GM18526 (cell line): ENCODE results near the gene GNB1.

ENCODE experiments used
- POLR2A ChIP-seq: IDR thresholded peaks from 3 replicates; pipeline ENCODE4 v1.6.1; 2011; ENCODE audit not compliant: insufficient read length; ENCODE audit errors: extremely low read depth

The GNB1 gene

DNA sequence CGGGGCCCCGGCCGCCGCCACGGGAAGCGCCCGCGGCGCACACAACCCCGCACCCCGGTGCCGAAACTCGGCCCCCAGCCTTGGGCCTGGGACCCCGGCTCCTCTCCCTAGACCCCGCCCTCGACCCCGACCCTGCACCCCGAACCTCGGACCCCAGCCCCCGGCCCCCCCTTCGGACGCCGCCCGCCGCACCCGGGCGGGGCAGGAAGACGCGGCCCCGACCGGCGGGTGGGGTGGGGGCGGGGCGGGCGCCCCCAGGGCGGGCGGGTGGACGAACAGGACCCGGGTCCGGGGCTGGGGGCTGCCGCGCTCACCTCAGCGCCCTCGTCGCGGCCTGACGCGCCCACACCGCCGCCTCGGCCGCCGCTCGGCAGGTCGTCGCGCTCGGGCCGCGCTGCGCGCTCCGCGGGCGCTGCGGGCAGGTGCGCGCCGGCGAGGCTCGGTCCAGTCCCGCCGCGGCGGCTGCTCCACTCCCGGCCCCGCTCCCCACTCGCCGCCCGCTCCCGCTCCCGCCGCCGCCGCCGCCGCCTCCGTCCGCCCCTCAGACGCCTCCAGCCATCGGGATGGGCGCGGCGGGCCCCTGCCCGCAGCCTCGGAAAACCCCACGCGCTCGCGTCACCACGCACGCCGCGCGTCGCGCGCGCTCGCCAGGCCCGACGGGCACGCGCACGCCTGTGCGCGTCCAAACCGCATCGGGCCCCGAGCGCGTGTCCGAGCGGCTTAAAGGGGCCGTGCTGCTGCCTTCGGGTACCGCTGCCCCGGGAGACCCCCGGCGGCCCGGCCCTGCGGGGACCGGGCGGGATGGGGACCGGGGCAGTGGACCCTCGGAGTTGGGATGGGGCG lies at the start of gene GNB1:
Gene GNB1, minus strand, starts transcription at position 582 of the 843 bp plus-strand sequence. CDS start 65,634 bp downstream, outside the sequence.
- TF ChIP-seq POLR2A: peak; percentile 77

DNA sequence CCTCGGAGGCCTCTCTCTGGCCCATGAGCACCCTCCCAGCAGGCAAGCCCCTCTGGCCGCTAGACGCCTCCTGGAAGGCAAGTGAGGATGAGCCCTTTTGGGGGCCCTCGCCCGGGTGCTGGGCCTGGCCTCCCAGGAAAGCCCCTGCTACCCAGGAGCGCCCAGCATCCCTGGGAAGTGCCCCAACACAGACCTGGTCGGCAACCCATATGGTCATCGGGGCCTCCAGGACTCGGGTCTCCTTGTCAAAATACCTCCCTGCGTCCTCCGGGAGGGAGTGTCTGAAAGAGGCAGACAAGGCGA lies 49.2 kb upstream of the GNB1 start:
- no peak for TF ChIP-seq POLR2A

DNA sequence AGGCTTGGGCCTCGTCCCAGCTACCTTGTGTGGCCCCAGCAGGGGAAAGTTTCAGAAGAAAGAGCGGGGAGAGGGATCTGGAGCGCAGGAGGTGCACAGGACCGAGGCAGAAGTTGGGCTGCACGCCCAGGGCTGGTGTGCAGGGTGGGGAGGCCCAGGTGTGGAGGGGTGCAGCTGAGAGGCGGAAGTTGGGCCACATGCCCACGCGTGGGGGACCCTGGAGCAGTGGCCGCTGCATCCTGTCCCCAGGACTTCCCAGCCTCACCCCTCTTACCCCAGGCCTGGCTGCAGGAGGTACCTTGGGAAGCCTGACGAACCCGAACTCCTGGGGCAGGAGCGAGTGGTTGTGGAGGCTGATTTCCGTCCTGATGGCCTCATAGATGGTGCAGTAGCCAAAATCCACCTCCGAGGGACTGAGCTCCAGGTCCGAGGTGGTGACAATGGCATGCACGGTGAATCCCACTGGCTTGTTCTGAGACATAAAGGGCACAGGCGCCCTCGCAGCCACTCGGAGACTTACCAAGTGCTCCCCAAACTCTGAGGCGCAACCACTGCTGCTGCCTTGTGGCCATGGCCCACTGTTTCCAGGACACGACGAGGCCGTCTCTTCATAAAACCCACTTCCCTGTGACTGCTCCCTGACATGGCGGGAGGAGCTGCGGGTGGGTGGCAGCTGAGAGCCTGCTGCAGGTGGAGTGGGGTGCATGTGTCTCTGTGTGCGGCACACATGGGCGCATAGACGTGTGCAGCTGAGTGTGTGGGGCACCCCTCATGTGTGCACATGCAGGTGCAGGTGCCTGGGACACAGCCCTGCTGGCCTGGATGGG lies 48.6 kb upstream of the GNB1 start:
- TF ChIP-seq POLR2A: no peak

DNA sequence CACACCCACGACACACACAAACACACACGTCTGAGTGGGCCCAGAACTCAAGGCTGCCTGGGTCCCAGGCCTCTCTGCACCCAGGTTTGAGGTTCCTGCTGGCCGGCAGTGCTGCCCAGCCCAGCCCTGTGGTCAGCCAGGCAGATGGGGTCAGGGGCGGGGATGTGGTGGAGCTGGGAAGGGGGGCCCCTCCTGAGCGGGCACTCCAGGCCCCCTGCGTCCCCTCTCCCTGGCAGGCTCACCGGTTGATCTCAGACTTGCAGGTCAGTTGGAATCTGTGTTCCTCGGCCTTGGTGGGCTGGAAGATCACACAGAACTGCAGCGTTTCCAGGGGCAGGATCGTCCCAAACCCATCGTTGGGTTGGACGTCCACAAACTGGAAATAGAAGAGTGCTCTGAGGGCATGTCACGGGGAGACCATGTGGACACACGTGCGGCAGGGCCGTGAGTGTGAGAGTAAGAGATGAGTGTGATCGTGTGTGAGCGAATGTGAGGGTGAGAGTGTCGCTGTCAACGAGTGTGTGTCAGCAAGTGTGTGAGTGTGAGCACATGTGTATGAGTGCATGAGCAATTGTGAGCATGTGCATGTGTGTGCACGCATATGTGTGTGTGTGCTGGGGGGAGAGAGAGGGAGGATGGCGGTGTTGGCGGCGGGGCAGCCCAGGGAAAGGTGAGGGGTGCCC lies 47.9 kb upstream of the GNB1 start:
- no peak for TF ChIP-seq POLR2A

DNA sequence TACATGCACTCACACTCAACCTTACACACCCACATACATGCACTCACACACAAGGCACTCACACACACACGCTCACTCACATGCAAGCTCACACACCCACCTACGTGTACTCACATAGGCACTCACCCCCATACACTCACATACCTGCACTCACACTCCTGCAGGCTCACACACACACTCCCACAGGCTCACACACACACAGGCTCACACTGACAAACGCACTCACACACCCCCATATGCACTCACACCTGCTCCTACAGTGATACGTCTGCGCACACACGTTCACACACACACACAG lies 47.3 kb upstream of the GNB1 start:
- no peak for TF ChIP-seq POLR2A

DNA sequence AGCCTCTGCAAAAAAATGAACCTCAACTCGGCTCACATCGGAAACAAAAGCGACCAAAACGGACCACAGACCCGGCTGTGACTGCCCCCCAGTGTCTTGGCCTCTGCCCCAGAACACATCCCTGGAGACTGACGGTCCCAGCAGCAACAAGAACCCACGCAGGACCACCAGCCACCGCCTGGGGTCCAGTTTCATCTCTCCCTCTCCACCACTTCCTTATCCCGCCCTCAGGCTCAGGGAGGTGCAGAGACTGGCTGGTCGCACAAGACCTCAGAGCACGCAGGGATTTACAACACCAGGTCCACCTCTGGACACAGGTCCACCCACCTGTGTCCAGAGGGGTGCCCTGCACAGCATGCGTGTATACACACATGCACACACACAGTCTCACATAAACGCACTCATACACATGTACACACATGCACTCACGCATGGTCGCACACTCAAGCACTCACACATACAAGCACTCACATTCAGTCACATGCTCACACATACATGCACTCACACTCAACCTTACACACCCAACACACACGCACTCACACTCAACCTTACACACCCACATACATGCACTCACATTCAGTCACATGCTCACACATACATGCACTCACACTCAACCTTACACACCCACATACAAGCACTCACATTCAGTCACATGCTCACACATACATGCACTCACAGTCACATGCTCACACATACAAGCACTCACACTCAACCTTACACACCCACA lies 46.8 kb upstream of the GNB1 start:
- no peak for TF ChIP-seq POLR2A

DNA sequence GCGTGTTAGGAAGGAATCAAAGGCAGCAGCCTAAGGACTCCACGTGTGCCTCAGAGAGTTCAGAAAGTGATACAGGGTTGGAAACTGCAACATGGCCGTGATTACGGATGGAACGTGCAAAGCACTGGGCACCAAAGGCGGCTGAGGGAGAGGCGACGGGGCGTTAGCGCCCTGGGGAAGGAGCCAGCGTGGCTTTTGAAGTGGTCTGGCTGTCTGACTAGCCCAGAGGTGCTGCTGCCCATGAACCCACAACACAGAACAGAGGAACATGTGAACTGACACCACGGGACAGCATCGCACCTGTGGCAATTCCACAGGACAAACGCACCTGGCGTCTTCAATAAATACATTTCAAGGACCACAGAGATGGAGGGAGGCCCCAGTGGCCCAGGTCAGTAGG lies 46.2 kb upstream of the GNB1 start:
- no peak for TF ChIP-seq POLR2A

DNA sequence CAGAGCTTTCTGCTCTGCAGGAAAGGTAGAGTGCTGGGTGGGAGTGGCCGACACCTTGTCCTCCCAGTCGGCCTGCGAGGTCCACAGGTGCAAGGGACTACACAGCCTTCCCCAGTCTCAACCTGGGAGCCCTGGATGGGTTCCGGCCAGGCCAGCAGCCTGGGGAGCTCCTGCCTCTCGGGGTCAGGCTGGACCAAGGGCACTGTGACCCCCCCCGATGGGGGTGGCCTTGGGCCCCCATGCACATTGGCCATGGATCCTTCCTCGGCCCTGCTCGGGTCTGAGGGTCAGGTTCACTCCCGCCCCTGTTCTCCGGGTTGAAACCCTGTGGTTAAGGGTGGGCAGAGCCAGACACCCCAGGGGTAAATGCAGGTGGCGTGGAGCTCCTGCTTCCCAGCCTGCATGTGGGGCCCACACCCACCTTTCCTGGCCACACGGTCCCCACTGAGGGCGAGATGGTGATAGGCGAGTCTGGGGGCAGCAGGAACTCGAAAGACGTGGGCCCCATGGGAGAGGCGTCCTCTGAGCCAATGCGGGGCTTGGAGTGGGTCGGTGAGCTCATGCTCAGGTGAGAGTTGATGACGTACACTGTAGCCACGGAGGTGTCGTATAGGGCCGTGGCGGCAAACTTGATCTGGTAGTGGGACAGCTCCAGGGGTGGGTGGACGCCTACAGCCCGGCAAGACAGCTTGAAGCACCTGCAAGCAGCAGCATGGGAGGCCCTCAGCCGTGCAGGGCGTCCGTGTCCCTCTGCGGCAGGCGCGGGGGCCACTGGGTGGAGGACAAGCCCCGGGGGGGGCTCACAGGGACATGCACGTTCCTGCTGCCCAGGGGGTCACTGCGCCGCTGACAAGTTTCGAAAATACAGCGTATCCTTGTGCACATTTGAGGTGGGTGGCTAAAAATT lies 39.0 kb upstream of the GNB1 start:
- TF ChIP-seq POLR2A: no peak

DNA sequence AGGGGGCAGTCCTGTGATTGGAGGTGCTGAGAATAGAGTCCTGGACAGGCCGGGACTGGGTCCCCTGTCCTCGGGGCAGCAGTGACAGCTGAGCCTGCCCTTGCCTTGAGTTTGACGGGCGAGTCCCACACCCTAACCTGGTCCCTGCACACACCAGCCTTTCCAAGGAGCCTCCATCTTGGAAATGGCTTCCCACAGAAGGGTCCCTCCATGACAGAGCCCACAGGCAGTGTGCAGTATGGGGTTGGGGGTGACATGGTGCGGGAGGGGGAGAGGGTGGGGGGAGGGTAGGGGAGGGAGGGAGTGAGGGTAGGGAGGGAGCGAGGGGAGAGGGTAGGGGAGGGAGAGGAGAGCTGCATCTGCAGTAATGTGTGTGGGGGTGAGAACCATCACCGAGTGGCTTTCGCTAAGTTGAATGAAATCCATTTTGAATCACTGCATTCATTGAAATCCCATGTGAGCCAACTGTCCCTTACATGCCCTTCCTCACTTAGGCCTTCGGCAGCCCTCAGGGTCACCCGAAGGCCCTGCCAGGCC lies 38.3 kb upstream of the GNB1 start:
- TF ChIP-seq POLR2A: no peak

DNA sequence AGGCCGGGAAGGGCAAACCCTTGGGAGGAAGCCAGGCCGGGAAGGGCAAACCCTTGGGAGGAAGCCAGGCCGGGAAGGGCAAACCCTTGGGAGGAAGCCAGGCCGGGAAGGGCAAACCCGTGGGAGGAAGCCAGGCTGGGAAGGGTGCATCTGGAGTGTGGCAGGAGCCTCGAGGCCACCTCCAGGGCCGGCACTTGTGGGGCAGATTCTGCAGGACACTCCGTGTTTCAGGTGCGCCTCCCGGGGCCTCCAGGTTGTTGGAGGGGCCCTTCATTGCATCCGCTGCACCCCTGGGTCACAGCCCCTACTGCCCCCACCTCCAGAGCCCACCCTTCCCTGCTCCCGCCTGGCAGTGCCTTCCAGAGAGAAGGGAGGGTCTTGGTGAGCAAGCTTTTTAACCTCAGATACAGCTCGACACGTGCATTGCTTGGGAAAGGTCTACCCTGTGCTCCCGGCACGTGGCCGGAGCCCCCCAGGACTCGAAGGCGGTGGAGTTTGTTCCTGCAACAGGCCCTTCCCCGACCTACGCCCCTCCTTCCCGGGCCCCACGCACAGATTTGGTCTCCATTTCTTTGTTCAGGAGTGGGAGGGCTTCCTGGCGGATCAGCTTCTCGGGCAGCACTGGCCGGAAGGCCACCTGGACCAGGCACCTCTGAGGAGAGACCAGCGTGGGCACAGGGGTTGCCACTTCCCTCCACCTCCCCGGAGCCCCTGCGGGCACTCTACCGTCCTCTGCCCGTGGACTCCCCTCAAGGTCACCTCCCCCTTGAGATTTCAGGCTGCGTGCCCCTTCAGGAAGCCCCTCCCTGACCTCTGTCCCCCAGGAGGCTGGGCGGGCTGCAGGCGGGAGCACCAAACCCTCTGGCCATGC lies 37.6 kb upstream of the GNB1 start:
- TF ChIP-seq POLR2A: no peak

DNA sequence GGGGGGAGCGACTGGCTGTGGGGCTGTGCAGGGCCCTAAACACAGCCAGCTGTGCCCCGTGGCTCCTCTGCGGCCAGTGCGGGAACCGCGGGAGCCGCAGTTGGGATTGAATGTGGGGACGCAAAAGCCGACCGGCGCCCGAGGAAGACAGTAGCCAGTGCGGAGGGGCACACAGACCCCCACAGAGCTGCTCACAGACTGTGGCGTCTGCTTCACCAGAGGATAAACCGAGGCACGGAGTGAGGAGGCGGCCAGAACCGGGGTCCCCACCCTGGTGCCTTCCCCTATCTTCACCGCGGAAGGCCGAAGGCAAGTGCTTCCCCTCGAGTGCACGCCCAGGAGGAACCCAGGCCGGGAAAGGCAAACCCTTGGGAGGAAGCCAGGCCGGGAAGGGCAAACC lies 36.9 kb upstream of the GNB1 start:
- TF ChIP-seq POLR2A: no peak

DNA sequence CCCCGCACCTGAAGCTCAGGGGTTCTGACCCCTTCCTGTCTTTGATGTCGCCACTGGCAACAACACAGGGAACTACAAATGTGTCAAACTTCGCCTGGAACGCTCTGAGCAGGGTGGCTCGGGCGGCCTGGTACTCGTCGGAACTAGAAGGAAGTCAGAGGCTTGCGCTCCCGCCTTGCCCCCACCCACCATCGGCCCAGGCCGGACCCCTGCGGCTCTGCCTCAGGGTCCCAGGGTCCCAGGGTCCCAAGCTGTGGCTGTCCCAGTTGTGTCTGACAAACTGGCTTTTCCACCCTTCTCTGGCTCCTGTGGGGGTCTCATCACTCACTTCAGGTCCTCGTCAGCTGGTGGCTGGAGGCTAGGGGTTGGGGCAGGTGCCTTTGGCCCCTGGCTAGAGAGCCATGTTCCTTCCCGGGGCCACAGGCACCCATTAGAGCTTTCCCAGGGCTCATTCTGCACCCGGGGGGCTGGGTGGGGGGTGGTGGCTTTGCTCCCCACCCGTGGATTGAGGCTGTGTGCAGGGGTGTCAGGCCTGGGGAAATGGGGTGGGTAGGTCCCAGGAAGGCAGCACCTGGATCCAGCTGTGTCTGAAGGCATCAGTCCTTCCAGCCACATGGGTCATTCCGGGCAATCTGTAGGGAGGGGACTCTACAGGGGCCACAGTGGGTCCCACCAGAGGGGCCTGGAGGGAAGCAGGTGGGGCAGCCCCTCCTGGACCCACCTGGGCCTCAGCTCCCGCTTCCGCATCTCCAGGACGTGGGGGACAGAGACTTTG lies 36.2 kb upstream of the GNB1 start:
- no peak for TF ChIP-seq POLR2A
